Suprapubic skin (tissue), 4 donors: ENCODE data around the gene SMIM10.
"Not testable (repeated sequence)": the region's sequence is repeated elsewhere in the genome, so short reads cannot be mapped to it uniquely, and the experiment has no call there.

Source experiments
- EP300 ChIP-seq: sonication (generic); formaldehyde crosslinking; IDR thresholded peaks from one replicate; pipeline ENCODE4 v1.6.1; 2017; ENCODE audit warnings: antibody characterized with exemption
- POLR2A ChIP-seq, 2 donors: fragments of 450-650 bp; IDR thresholded peaks; one replicate each; pipeline ENCODE4 v1.6.1; 2017; ENCODE audit warnings: antibody characterized with exemption in 2 of 2, mild to moderate bottlenecking in 2 of 2, moderate library complexity in 2 of 2
- POLR2AphosphoS5 ChIP-seq, 3 donors: sonication (generic); formaldehyde crosslinking; IDR thresholded peaks; one replicate each; pipeline ENCODE4 v1.6.1; 2017; ENCODE audit warnings: antibody characterized with exemption in 3 of 3
- TF ChIP-seq, protein P1 (sequence below), 2 donors: fragments of 200-600 bp in 1 of 2; fragments of 450-650 bp in 1 of 2; sonication (generic) in 1 of 2; IDR thresholded peaks; one replicate each; pipeline ENCODE4 v1.5.1; 2016 to 2019; ENCODE audit warnings: antibody characterized with exemption in 2 of 2, mild to moderate bottlenecking in 1 of 2, moderate library complexity in 1 of 2

DNA sequence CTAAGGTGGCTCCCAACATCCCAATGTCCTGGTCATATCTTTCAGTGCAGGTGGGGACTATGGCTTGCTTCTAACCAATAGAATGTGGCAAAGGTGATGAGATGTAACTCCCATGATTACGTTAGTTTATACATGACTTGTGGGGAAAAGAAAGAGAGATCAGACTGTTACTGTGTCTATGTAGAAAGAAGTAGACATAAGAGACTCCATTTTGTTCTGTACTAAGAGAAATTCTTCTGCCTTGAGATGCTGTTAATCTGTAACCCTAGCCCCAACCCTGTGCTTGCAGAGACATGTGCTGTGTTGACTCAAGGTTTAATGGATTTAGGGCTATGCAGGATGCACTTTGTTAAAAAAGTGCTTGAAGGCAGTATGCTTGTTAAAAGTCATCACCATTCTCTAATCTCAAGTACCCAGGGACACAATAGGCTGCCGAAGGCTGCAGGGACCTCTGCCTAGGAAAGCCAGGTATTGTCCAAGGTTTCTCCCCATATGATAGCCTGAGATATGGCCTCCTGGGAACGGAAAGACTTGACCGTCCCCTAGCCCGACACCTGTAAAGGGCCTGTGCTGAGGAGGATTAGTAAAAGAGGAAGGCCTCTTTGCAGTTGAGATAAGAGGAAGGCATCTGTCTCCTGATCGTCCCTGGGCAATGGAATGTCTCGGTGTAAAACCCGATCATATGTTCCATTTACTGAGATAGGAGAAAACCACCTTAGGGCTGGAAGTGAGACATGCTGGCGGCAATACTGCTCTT is 39.6 kb downstream of the SMIM10 start:
- TF ChIP-seq POLR2A (IDR thresholded peaks at IDR 0.05); POLR2AphosphoS5 (IDR thresholded peaks at IDR 0.05); EP300: not testable (repeated sequence)
- TF ChIP-seq, protein P1, sequence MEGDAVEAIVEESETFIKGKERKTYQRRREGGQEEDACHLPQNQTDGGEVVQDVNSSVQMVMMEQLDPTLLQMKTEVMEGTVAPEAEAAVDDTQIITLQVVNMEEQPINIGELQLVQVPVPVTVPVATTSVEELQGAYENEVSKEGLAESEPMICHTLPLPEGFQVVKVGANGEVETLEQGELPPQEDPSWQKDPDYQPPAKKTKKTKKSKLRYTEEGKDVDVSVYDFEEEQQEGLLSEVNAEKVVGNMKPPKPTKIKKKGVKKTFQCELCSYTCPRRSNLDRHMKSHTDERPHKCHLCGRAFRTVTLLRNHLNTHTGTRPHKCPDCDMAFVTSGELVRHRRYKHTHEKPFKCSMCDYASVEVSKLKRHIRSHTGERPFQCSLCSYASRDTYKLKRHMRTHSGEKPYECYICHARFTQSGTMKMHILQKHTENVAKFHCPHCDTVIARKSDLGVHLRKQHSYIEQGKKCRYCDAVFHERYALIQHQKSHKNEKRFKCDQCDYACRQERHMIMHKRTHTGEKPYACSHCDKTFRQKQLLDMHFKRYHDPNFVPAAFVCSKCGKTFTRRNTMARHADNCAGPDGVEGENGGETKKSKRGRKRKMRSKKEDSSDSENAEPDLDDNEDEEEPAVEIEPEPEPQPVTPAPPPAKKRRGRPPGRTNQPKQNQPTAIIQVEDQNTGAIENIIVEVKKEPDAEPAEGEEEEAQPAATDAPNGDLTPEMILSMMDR (IDR thresholded peaks at IDR 0.05) = not testable (repeated sequence)
